HG03442 (cell line): Measurements from ENCODE around the gene EPS8L1.

ENCODE experiments used
- ATAC-seq: cut with Tn5 transposase; IDR thresholded peaks from one replicate; pipeline ENCODE4 v1.9.1; 2021; ENCODE audit warnings: mild to moderate bottlenecking, moderate library complexity; ENCODE audit not compliant: unreplicated experiment

The EPS8L1 gene

GRCh38 chr19:55080121-55080967, 4.7 kb downstream of the EPS8L1 start:
- no peak for ATAC-seq

DNA sequence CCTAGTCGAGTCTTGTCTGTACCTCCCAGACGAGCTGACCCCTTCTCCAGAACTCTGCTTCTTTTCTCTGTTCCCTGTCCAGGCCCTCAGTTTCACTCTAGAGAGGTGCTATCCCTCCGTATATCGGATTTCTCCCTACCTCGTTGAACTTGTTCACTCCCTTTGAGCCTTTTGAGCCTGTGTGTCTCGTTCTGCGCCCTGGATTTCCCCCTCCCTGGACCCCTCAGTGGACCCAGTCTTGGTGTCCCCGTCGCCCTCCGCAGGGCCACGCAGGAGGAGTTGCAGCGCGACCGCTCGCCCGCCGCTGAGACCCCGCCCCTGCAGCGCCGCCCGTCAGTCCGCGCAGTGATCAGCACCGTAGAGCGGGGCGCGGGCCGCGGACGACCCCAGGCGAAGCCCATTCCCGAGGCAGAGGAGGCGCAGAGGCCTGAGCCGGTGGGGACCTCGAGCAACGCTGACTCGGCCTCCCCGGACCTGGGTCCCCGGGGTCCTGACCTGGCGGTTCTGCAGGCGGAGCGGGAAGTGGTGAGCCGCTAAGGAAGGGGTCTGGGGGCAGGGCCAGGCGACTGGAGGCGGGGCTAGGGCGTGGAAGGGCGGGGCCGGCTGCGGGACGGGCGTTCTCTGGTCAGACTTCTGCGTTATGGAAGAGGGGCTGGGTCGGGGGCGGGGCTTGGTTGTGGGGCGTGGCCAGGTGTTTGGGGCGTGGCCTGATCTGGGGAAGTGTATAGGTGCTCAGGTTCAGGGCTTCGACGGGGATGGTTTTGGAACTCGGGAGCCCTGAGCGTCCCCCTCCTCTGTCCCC, 5.5 kb downstream of the EPS8L1 start:
- ATAC-seq: no peak

DNA sequence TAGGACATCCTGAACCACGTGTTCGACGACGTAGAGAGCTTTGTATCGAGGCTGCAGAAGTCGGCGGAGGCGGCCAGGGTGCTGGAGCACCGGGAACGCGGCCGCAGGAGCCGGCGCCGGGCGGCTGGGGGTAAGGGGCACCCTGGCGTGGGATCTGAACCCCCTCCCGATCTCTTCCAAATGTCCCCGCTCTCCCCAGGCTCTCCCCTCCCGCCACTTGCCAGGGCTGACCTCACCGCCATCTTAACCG, 6.0 kb downstream of the EPS8L1 start:
- no peak for ATAC-seq

DNA sequence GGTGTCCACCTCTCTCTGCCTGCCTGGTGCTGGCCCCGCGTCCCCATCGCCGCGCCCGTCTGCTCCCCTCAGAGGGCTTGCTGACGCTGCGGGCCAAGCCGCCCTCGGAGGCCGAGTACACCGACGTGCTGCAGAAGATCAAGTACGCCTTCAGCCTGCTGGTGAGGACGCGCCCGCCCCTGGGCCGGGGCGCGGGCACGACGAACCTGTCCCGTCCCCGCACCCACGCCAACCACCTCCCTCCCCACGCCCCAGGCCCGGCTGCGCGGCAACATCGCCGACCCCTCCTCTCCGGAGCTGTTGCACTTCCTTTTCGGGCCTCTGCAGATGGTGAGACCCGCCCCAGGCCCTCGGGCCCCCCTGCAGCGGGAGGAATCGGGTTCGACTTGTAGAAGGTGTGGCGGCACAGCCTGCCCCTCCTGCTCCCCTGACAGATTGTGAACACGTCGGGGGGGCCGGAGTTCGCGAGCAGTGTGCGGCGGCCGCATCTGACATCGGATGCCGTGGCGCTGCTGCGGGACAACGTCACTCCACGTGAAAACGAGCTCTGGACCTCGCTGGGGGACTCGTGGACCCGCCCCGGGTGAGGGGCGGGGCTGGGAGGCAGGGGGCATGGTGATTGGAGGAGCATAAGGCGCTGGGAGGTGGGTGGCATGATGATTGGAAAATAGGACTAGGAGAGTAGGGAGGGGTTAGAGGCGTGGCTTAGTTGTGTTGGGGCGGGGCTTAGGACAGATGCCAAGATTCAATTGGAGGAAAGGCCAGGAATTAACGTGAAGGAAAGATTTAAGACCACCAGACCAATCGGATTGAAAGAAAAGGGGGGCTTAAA, 6.6 kb downstream of the EPS8L1 start:
- ATAC-seq: no peak

GRCh38 chr19:55083004-55083850, 7.6 kb downstream of the EPS8L1 start:
- no peak for ATAC-seq

GRCh38 chr19:55084416-55084815, 8.7 kb downstream of the EPS8L1 start:
- ATAC-seq: no peak

DNA sequence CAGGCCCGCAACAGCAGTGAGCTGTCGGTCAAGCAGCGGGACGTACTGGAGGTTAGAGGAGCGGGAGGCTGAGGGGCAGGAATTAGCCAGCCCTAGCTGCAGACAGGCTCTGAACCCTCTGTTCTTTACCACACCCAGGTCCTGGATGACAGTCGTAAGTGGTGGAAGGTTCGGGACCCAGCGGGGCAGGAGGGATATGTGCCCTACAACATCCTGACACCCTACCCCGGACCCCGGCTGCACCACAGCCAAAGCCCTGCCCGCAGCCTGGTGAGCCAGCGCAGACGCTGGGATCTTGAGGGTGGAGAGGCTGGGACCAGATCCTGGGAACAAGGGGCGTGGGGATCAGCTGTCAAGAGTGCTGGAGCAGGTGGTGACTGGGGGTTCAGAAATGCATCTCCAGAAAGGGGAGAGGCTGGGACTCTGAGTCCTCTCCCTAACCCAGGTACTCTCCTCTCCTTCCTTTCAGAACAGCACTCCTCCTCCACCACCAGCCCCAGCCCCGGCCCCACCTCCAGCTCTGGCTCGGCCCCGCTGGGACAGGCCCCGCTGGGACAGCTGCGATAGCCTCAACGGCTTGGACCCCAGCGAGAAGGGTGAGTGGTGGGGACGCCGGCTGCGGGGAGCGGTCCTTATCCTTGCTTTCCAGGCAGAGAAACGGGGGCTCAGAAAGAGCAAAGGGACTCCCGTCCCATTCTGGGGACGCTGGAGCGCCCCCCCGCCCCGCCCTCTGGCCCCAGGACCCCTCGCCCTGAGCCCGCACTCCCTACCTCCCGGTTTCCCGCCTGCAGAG, 10.4 kb downstream of the EPS8L1 start:
- no peak for ATAC-seq

DNA sequence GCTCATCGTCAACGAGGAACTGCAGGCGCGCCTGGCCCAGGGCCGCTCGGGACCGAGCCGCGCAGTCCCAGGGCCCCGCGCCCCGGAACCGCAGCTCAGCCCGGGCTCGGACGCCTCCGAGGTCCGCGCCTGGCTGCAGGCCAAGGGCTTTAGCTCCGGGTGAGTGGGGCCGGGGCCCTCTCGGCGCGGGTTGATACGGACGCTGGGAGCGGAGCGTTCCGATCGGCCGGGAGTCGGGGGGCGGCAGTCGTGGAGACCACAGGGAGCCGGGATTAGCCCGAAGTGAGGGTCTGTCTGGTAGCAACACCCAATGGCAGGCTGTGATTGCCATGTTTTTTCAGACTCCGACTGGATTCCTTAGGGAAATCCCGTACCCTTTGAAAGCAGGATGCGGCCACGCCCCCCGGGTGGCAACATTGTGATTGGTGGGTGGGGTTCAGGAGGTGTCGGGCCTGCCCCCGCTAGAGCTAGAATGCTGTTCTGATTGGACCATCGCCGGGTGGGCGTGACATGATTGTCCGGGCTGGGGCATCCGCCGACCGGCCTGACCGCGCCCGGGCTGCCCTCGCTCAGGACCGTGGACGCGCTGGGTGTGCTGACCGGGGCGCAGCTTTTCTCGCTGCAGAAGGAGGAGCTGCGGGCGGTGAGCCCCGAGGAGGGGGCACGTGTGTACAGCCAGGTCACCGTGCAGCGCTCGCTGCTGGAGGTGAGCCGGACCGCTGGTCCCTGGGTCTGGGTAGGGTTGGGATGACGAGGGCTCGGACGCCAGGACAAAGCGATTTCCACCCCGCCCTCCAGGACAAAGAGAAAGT, 11.3 kb downstream of the EPS8L1 start:
- ATAC-seq: no peak

DNA sequence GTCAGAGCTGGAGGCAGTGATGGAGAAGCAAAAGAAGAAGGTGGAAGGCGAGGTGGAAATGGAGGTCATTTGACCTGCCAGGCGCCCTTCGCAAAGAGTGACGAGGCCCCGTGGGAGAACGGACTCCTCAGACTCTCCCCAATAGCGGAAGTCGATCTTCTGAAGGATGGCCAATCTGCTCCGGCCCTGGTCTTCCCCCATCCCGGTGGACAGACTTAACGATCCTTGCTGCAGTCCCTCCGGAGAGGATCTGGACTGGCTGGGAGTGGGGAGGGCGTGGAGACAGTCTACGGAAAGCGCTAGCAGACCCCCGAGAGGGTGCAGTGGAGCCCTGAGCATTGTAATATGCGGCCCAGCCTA, 11.9 kb downstream of the EPS8L1 start:
- no peak for ATAC-seq

- ATAC-seq: no peak
Observed at GRCh38 chr19:55088021-55088451, 12.4 kb downstream of the EPS8L1 start.

DNA sequence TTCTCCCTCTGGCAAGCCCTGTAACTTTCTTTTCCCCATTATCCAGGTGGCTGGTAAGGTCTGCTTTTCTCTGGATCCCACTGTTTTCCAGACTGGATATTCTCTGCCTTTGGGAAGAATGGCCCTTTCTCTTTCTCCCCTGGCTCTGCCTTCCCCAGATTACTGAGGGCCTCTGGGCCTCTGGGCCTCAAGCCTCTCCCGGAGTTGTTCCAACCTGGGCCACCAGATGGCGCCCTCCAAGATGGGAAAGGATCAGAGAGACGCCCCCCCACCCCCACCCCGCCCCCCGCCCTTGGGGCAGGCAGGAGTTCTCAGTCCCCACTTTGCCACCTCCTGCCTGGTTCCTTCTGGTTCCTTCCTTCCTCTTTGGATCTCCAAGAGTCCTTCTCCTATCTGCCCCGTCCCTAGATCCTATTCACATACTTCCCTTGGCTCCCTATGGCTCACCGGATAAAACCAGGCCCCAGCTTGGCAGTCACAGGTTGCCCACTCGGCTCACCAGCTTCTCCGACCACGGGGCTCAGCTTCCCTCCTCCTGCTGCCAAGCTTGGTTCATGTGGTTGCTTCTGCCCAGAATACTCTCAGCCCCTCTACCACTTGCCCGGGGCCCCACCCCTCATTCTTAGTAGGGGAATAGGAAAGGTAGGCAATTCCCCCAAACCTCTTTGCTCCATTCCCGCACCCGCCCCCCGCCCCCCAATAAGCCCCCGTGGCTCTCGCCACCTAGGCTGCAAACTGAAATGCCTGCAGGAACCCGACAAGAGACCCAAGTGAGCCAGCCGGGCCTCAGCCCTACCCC, 13.1 kb downstream of the EPS8L1 start:
- no peak for ATAC-seq

GRCh38 chr19:55089342-55089944, 13.8 kb downstream of the EPS8L1 start:
- ATAC-seq: no peak

- ATAC-seq: no peak
Observed at GRCh38 chr19:55090564-55090963, 14.9 kb downstream of the EPS8L1 start.

DNA sequence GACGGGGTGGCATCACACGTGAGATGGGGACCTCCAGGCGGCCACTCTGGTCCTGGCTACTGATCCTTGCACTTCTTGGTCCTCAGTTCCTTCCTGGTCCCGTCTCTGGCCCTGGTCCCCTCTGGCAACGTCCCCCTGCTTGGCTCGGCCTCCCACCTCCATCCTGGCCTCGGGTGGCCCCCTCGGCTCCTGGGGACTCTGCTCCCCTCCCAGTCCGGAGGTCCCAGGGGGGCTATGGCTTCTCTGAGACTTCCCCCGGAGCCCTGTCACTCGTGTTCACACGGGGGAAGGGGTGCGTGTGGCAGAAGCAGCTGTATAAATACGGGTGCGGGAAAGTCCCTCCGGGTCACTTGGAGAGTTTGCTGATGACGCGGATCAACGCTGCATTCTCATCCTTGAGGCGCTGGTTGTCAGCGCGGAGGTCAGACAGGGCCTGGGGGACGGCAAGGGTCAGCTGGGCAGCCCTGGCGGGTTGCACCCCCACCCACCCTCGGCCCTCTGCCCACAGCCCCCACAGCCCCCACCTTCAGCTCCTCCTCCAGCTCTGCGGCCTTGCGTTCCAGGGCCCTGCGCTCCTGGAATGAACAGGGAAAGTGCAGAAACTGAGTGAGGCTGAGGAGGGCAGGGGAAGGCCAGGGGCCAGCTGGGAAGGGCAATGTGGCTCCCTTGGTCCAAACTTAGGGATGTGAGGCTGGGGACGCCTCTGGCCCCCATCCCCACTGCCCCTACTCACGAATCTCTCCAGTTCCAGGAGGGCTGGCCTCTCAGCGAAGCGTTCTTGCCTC, 15.6 kb downstream of the EPS8L1 start:
- ATAC-seq: no peak

DNA sequence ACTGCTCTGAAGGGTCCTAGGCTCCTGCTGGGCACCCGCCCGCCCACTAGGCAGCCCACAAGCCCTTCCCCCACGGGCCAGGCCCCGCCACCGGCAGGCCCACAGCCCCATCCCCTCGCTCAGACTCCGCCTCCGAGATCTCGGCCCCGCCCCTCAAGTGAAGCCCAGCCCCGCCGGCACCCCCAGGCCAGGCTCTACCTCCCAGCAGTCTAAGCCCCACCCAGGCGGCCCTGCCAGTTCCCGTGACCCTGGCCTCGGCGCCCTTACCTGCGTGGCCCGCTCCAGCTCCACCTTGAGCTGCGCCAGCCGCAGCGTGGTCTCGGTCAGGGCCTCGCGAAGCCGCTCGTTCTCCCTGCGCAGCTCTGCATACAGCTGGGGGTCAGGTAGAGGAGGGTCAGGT, 16.3 kb downstream of the EPS8L1 start:
- ATAC-seq: no peak

GRCh38 chr19:55092423-55093318, 17.0 kb downstream of the EPS8L1 start:
- no peak for ATAC-seq
